GM12878 (cell line): ENCODE data around the gene SPRTN.
A peak's percentile ranks its signal among the peaks of the same experiment; 100 is the strongest.

Source experiments
- CTCF ChIP-seq, 3 experiments: IDR thresholded peaks in 2 of 3; conservative IDR thresholded peaks in 1 of 3; 2 replicates each; pipeline ENCODE4 v1.5.1; 2011; ENCODE audit warnings: low read depth in 3 of 3, low read length in 3 of 3, mild to moderate bottlenecking in 3 of 3, control low read depth in 2 of 3, moderate library complexity in 2 of 3, inconsistent platforms in 1 of 3, mixed read lengths in 1 of 3; ENCODE audit not compliant: control insufficient read depth in 2 of 3, insufficient read depth in 1 of 3; ENCODE audit errors: extremely low read depth in 1 of 3
- FOS ChIP-seq: IDR thresholded peaks from 3 replicates; pipeline ENCODE4 v1.6.1; 2011; ENCODE audit warnings: borderline replicate concordance; ENCODE audit not compliant: insufficient read length; ENCODE audit errors: extremely low read depth

- TF ChIP-seq CTCF (IDR thresholded peaks at IDR 0.05 in 2 of 3, conservative IDR thresholded peaks at IDR 0.05 in 1 of 3; ENCODE audit: control insufficient read depth in 2 of 3, extremely low read depth in 1 of 3, insufficient read depth in 1 of 3, low read depth in 3 of 3, low read length in 3 of 3) = 0 out of 6 replicates have a peak, but pooled peaks of 1 of the 3 experiments have one; percentile 21
- TF ChIP-seq FOS = no peak
These were observed 15.1 kb upstream of the SPRTN start for GRCh38 chr1:231322880-231323530.
